K562 (cell line): Measurements from ENCODE around the gene NR3C1. TPM values are rescaled to one million over a fixed set of nuclear protein-coding genes. Genes with fewer than 3 reads are reported as not detected.

ENCODE experiments used
- ATAC-seq: fragments of 200-7000 bp; cut with Tn5 transposase; 3 replicates; pipeline ENCODE4 v1.9.1; 2020; ENCODE audit warnings: moderate library complexity
- BruUV-seq: library from RNA; stranded (reverse); fragments of 400-500 nt; replicated peaks from 2 replicates; lab custom pipeline; 2021; lab: Mats Ljungman, UMichigan
- CTCF ChIA-PET: fragments of 300-600 bp; formaldehyde crosslinking; extraction: SDS; loops from one replicate; lab custom pipeline; 2021; ENCODE audit warnings: low intra/inter-chr PET ratio; lab: Yijun Ruan, JAX
- POLR2A ChIA-PET: fragments of 300-600, 350-650 bp; sonication (Branson Sonifier 250); formaldehyde crosslinking; extraction: SDS; loops from one replicate; lab custom pipeline; 2021; ENCODE audit warnings: antibody characterized with exemption, inconsistent platforms; lab: Yijun Ruan, JAX
- DNase-seq, 4 experiments: peaks; one replicate each; pipeline versions ENCODE4 v3.0.0 to v3.0.0-alpha.2; 2011 to 2018; ENCODE audit warnings: low spot score in 3 of 4, mixed read lengths in 3 of 4; ENCODE audit errors: extremely low read depth in 1 of 4
- FAIRE-seq: peaks from 2 replicates; lab custom pipeline; 2011; peaks lifted over from hg19 to GRCh38; lab: Jason Lieb, UNC
- H2AFZ ChIP-seq: 2 replicates; pipeline ENCODE4 v1.6.0; 2011; ENCODE audit warnings: low read depth, low read length, control low read depth, inconsistent platforms
- H3K27ac ChIP-seq: fragments of 200-600 bp; 3 replicates; pipeline ENCODE4 v1.8.0; 2011; ENCODE audit warnings: low read depth, mild to moderate bottlenecking, control low read depth, inconsistent platforms, low read length, moderate library complexity, mixed read lengths; ENCODE audit errors: extremely low read depth
- H3K27me3 ChIP-seq, 2 experiments: fragments of 300-600 bp in 1 of 2; 2 replicates in 1 of 2; 3 replicates in 1 of 2; pipeline versions ENCODE4 v1.6.0 to v1.8.0; 2011; ENCODE audit warnings: inconsistent platforms in 2 of 2, low read length in 2 of 2, mild to moderate bottlenecking in 1 of 2, mixed read lengths in 1 of 2, moderate library complexity in 1 of 2; ENCODE audit not compliant: control insufficient read depth in 2 of 2, insufficient read depth in 2 of 2
- H3K36me3 ChIP-seq: fragments of 300-600 bp; 3 replicates; pipeline ENCODE4 v1.8.0; 2011; ENCODE audit warnings: mild to moderate bottlenecking, low read length, inconsistent platforms; ENCODE audit not compliant: control insufficient read depth, insufficient read depth
- H3K4me1 ChIP-seq, 2 experiments: fragments of 200-600 bp in 1 of 2; replicated peaks in 1 of 2; 2 replicates in 1 of 2; 3 replicates in 1 of 2; pipeline versions ENCODE4 v1.5.1 to v1.8.0; 2011; ENCODE audit warnings: inconsistent platforms in 2 of 2, low read length in 2 of 2, mild to moderate bottlenecking in 1 of 2, mixed read lengths in 1 of 2, moderate library complexity in 1 of 2; ENCODE audit not compliant: control insufficient read depth in 2 of 2, insufficient read depth in 2 of 2
- H3K4me2 ChIP-seq: 2 replicates; pipeline ENCODE4 v1.6.1; 2011; ENCODE audit warnings: low read length, control low read depth, inconsistent platforms, mixed read lengths; ENCODE audit not compliant: insufficient read depth
- H3K4me3 ChIP-seq: fragments of 200-600 bp; sonication (generic), shearing (Covaris generic); 2 replicates; pipeline ENCODE4 v1.5.1; 2016; ENCODE audit warnings: control low read depth, inconsistent platforms
- H3K79me2 ChIP-seq: fragments of 200-600 bp; 3 replicates; pipeline ENCODE4 v1.8.0; 2011; ENCODE audit warnings: low read length, inconsistent platforms; ENCODE audit not compliant: control insufficient read depth, insufficient read depth
- H3K9ac ChIP-seq, 2 experiments: 2 replicates each; pipeline versions ENCODE4 v1.6.0 to v1.6.1; 2011; ENCODE audit warnings: low read depth in 2 of 2, low read length in 2 of 2, control low read depth in 1 of 2, inconsistent platforms in 1 of 2, mild to moderate bottlenecking in 1 of 2, mixed read lengths in 1 of 2; ENCODE audit not compliant: insufficient read depth in 1 of 2
- H3K9me1 ChIP-seq: one replicate; pipeline ENCODE4 v1.6.0; 2011; ENCODE audit warnings: inconsistent platforms, mild to moderate bottlenecking, low read length, moderate library complexity; ENCODE audit not compliant: control insufficient read depth, insufficient read depth
- H3K9me3 ChIP-seq: replicated peaks from 2 replicates; pipeline ENCODE4 v1.5.1; 2011; ENCODE audit warnings: low read depth, low read length, inconsistent platforms; ENCODE audit not compliant: control insufficient read depth, insufficient read depth
- H4K20me1 ChIP-seq: replicated peaks from 2 replicates; pipeline ENCODE4 v1.6.1; 2011; ENCODE audit warnings: low read length, inconsistent platforms, mixed read lengths; ENCODE audit not compliant: control insufficient read depth, insufficient read depth
- CUX1 ChIP-seq: fragments of 200-800 bp; sonication (Bioruptor generic); IDR thresholded peaks from 2 replicates; pipeline ENCODE4 v1.6.1; 2016; ENCODE audit warnings: missing genetic modification characterization, missing compliant biosample characterization
- ETS2 ChIP-seq: IDR thresholded peaks from 2 replicates; pipeline ENCODE4 v1.6.1; 2016; ENCODE audit warnings: borderline replicate concordance, missing genetic modification characterization, mild to moderate bottlenecking, moderate library complexity, missing compliant biosample characterization; ENCODE audit not compliant: poor library complexity, severe bottlenecking
- FOXP4 ChIP-seq: sonication (generic); formaldehyde crosslinking; IDR thresholded peaks from 2 replicates; pipeline ENCODE4 v1.8.0; 2022; ENCODE audit warnings: mild to moderate bottlenecking, missing genetic modification reagents, borderline replicate concordance
- ID3 ChIP-seq, 2 experiments: fragments of 250-450 bp in 1 of 2; fragments of 450-650 bp in 1 of 2; sonication (Bioruptor Pico) in 1 of 2; IDR thresholded peaks; 2 replicates each; pipeline versions ENCODE4 v1.6.1 to v1.8.0; 2016 to 2021; ENCODE audit warnings: mild to moderate bottlenecking in 2 of 2, moderate library complexity in 2 of 2, missing compliant biosample characterization in 1 of 2, missing genetic modification characterization in 1 of 2
- MCM7 ChIP-seq, 2 experiments: fragments of 450-650 bp; IDR thresholded peaks; 2 replicates each; pipeline ENCODE4 v1.6.1; 2016 to 2018
- SIRT6 ChIP-seq: IDR thresholded peaks from one replicate; pipeline ENCODE4 v1.6.1; 2012; ENCODE audit warnings: low read depth, mild to moderate bottlenecking, control low read depth, inconsistent platforms, low read length, moderate library complexity
- SLC30A9 ChIP-seq: fragments of 250-450 bp; sonication (Bioruptor Pico); IDR thresholded peaks from 2 replicates; pipeline ENCODE4 v1.8.0; 2022; ENCODE audit warnings: mild to moderate bottlenecking, moderate library complexity
- TEAD1 ChIP-seq, 2 experiments: fragments of 450-650 bp in 1 of 2; sonication (generic) in 1 of 2; formaldehyde crosslinking; IDR thresholded peaks; 2 replicates each; pipeline versions ENCODE4 v1.4.0 to v1.8.0; 2020 to 2022; ENCODE audit warnings: mild to moderate bottlenecking in 2 of 2, missing genetic modification reagents in 1 of 2
- TGIF2 ChIP-seq: sonication (generic); formaldehyde crosslinking; IDR thresholded peaks from 2 replicates; pipeline ENCODE4 v1.8.1; 2022; ENCODE audit warnings: mild to moderate bottlenecking, missing genetic modification reagents, moderate library complexity
- ZNF165 ChIP-seq: fragments of 250-450 bp; sonication (Bioruptor Pico); IDR thresholded peaks from 2 replicates; pipeline ENCODE4 v1.4.0; 2020; ENCODE audit warnings: borderline replicate concordance
- ZNF384 ChIP-seq: IDR thresholded peaks from 2 replicates; pipeline ENCODE4 v1.6.1; 2012; ENCODE audit warnings: low read depth, low read length, improper control_type of control experiment
- ZNF444 ChIP-seq: fragments of 250-450 bp; sonication (Bioruptor Pico); IDR thresholded peaks from 2 replicates; pipeline ENCODE4 v1.4.0; 2020; ENCODE audit warnings: mild to moderate bottlenecking, moderate library complexity
- WGBS: fragments of 100-300 bp; shearing (Covaris generic); methylation state at CpG from one replicate; pipeline ENCODE4 v1.1.6; 2016; ENCODE audit warnings: low coverage, mixed read lengths; ENCODE audit not compliant: insufficient coverage; ENCODE audit errors: missing lambda C conversion rate; 5-methylcytosine and 5-hydroxymethylcytosine counted together
- in situ Hi-C: fragments of 300-500 bp; cut with MboI; formaldehyde crosslinking; loops from 4 replicates; pipeline ENCODE4 v1.15.0; 2018; ENCODE audit warnings: inconsistent platforms, mixed read lengths
- intact Hi-C: fragments of 100-400 bp; cut with micrococcal nuclease; formaldehyde crosslinking; loops from 2 replicates; pipeline ENCODE4 v1.14.2; 2022
- polyA plus RNA-seq, 8 experiments: library from polyadenylated mRNA; depleted of rRNA in 4 of 8; stranded (reverse) in 5 of 8; unstranded in 3 of 8; fragments of >200 nt; fragmentation: Nextera tagmentation in 2 of 8; fragmentation: Illumina TruSeq in 1 of 8; extraction: Ambion mirVana in 2 of 8; extraction: Trizol in 1 of 8; gene quantifications; 2 replicates each; pipeline versions ENCODE4 v1.2.1 to v1.2.3, GENCODE V29; 2011 to 2014; ENCODE audit warnings: inconsistent platforms in 1 of 8, missing spikeins in 1 of 8
- total RNA-seq, 7 experiments: library from RNA; depleted of rRNA in 6 of 7; stranded (reverse); fragments of >200 nt in 6 of 7; fragmentation: Illumina TruSeq in 2 of 7; extraction: Trizol in 2 of 7; gene quantifications; 2 replicates each; pipeline versions ENCODE4 v1.2.1 to v1.2.3, GENCODE V29; 2011 to 2021; ENCODE audit warnings: low replicate concordance in 1 of 7
- TF ChIP-seq, protein P1 (sequence below): fragments of 450-650 bp; IDR thresholded peaks from 2 replicates; pipeline ENCODE4 v1.6.1; 2018; ENCODE audit warnings: mild to moderate bottlenecking, low read depth; ENCODE audit not compliant: partially characterized antibody

Gene NR3C1
- total and polyA plus RNA-seq, 9 of the 15 experiments (the other 6 are each of a cell fraction or from before 2014, with no cell fraction given) = 8.2 to 36.0 (median 15.0) TPM

DNA sequence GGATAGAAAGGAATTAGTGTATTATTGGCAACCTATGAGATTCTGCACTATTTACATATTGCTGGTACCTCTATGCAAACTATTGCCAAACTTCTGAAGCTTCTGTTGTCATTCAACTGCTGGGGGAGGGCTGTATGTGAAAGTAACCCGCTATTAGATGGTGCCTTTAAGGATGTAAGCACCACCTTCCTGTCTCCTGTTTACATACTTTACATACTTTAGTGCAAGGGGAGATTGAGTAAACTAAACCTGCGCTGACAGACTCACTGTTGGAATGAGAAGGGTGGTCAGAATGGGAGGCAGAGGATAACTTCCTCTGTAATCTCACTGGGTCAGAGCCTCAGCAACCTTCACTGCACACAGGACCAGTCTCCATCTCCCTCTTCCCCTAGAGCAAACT lies 123.8 kb downstream of the NR3C1 start:
- ChIA-PET CTCF (no interaction called here), POLR2A (interaction anchor here (0.9 kb wide), 1 partner anchor 12 kb away, joined by 3 read pairs; no protein-coding TSS in a partner anchor)
- Histone ChIP-seq H3K27ac (no peak overlapping the region), H3K4me1 (peaks cover 0 to 3% of the 10 kb centered on the region in 2 experiments; a peak in 1 of 5 replicates), H4K20me1 (no peaks in the 10 kb centered on the region), H3K9ac (no peak overlapping the region), H3K4me3 (no peak overlapping the region), H3K4me2 (no peak overlapping the region), H3K36me3 (peaks cover 15% of the 10 kb centered on the region; the same call in 2 of the 3 replicates), H3K79me2 (no peaks in the 10 kb centered on the region), H3K9me3 (no peaks in the 10 kb centered on the region), H3K9me1 (no peaks in the 10 kb centered on the region), H3K27me3 (no peaks in the 10 kb centered on the region), H2AFZ (no peak overlapping the region)
- 81% methylated on average over 2 of the region's 2 CpGs for WGBS
- ATAC-seq = no peak
- DNase-seq = no peak
- in situ Hi-C loops = no loop called here
- FAIRE-seq = no peak
- intact Hi-C loops = no loop called here
- BruUV-seq = no TSS peak
- TF ChIP-seq, protein P1, sequence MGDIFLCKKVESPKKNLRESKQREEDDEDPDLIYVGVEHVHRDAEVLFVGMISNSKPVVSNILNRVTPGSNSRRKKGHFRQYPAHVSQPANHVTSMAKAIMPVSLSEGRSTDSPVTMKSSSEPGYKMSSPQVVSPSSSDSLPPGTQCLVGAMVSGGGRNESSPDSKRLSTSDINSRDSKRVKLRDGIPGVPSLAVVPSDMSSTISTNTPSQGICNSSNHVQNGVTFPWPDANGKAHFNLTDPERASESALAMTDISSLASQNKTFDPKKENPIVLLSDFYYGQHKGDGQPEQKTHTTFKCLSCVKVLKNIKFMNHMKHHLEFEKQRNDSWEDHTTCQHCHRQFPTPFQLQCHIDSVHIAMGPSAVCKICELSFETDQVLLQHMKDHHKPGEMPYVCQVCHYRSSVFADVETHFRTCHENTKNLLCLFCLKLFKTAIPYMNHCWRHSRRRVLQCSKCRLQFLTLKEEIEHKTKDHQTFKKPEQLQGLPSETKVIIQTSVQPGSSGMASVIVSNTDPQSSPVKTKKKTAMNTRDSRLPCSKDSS = no peak
- TF ChIP-seq CUX1 = no peak
- TF ChIP-seq ZNF384 = no peak
- TF ChIP-seq TGIF2 (CRISPR knock-in tag) = no peak
- no peak for TF ChIP-seq TEAD1 (CRISPR knock-in tag; IDR thresholded peaks at IDR 0.05)
- no peak for TF ChIP-seq ZNF444 (CRISPR knock-in tag)
- TF ChIP-seq SIRT6 = no peak
- TF ChIP-seq SLC30A9 (CRISPR knock-in tag) = no peak
- TF ChIP-seq ETS2 = no peak
- no peak for TF ChIP-seq FOXP4 (CRISPR knock-in tag)
- no peak for TF ChIP-seq MCM7 (IDR thresholded peaks at IDR 0.05)
- no peak for TF ChIP-seq ID3 (CRISPR knock-in tag; IDR thresholded peaks at IDR 0.05)
- TF ChIP-seq ID3 (tag; IDR thresholded peaks at IDR 0.05) = no peak
- no peak for TF ChIP-seq ZNF165
